ENCODE results near the gene IL3. TPM values are rescaled to one million over a fixed set of nuclear protein-coding genes. Genes with fewer than 3 reads are reported as not detected.

Gene IL3
- total and polyA plus RNA-seq, 2 of the 4 experiments (the other 2 are of a cell fraction), result not detected

GRCh38 chr5:132033122-132033521 is 27.3 kb upstream of the IL3 start:
- Histone ChIP-seq H2BK120ac (ENCODE audit: low read depth, low read length) (no peak overlapping the region), H2AK5ac (ENCODE audit: low read depth, low read length) (no peak overlapping the region), H3K23ac (ENCODE audit: low read depth, low read length) (no peak overlapping the region), H2AK9ac (replicated peaks; ENCODE audit: low read depth, low read length, poor library complexity) (no peak overlapping the region), H3K4ac (ENCODE audit: low read depth, low read length) (no peak overlapping the region), H3K36me3 (ENCODE audit: control insufficient read depth, insufficient read depth, low read length) (no peaks in the 10 kb centered on the region), H2BK20ac (ENCODE audit: low read depth, low read length) (no peak overlapping the region), H3K4me3 (ENCODE audit: insufficient read depth, low read depth, low read length) (no peak overlapping the region), H3K9ac (ENCODE audit: low read depth, low read length) (no peak overlapping the region), H3K14ac (replicated peaks; ENCODE audit: low read depth, low read length) (no peak overlapping the region), H3K9me3 (ENCODE audit: control insufficient read depth, insufficient read depth, low read length) (no peaks in the 10 kb centered on the region), H3K4me2 (ENCODE audit: low read depth, low read length) (no peak overlapping the region), H3K4me1 (ENCODE audit: control insufficient read depth, insufficient read depth, low read length) (no peaks in the 10 kb centered on the region), H3K79me1 (ENCODE audit: low read depth in 1 of 2, low read length in 2 of 2) (no peaks in the 10 kb centered on the region), H2AFZ (replicated peaks; ENCODE audit: low read length, poor library complexity) (no peak overlapping the region), H4K20me1 (ENCODE audit: insufficient read depth, low read length) (no peaks in the 10 kb centered on the region), H3K18ac (ENCODE audit: low read depth, low read length) (no peak overlapping the region), H3K27me3 (ENCODE audit: control insufficient read depth, insufficient read depth, low read length) (peaks cover 3% of the 10 kb centered on the region), H2BK5ac (ENCODE audit: low read depth, low read length, poor library complexity, severe bottlenecking) (no peak overlapping the region), H4K8ac (ENCODE audit: low read depth in 2 of 2, low read length in 2 of 2) (no peak overlapping the region), H4K5ac (ENCODE audit: low read depth, low read length) (no peak overlapping the region), H4K91ac (ENCODE audit: insufficient read depth, low read depth, low read length) (no peak overlapping the region), H3K9me1 (ENCODE audit: insufficient read depth, low read length) (no peaks in the 10 kb centered on the region), H3K56ac (ENCODE audit: extremely low read depth, insufficient read depth, low read length) (no peak overlapping the region), H2BK15ac (ENCODE audit: low read depth, low read length) (no peak overlapping the region), H3K27ac (ENCODE audit: insufficient read depth, low read length) (no peak overlapping the region)
- BruUV-seq (replicated peaks), result no TSS peak
- TF ChIP-seq MAZ (IDR thresholded peaks at IDR 0.05; ENCODE audit: borderline replicate concordance, low read depth, low read length) (no peak), MXI1 (IDR thresholded peaks at IDR 0.05; ENCODE audit: borderline replicate concordance, low read depth, low read length) (no peak), USF2 (IDR thresholded peaks at IDR 0.05; ENCODE audit: low read depth, low read length) (no peak), BHLHE40 (IDR thresholded peaks at IDR 0.05; ENCODE audit: low read depth, low read length) (no peak), CHD1 (IDR thresholded peaks at IDR 0.05; ENCODE audit: low read depth, low read length) (no peak), ELK1 (IDR thresholded peaks at IDR 0.05; ENCODE audit: borderline replicate concordance, low read depth, low read length) (no peak), CEBPB (IDR thresholded peaks at IDR 0.05; ENCODE audit: low read depth, low read length) (no peak), MAFK (IDR thresholded peaks at IDR 0.05; ENCODE audit: low read depth, low read length) (no peak), RAD21 (IDR thresholded peaks at IDR 0.05; ENCODE audit: low read length) (no peak), RFX5 (IDR thresholded peaks at IDR 0.05; ENCODE audit: low read depth, low read length) (no peak), POLR2A (IDR thresholded peaks at IDR 0.05; ENCODE audit: low read depth, low read length) (no peak), SMC3 (IDR thresholded peaks at IDR 0.05; ENCODE audit: low read depth, low read length) (no peak), NFE2L2 (IDR thresholded peaks at IDR 0.05; ENCODE audit: low read depth, low read length) (no peak), FOS (IDR thresholded peaks at IDR 0.05; ENCODE audit: low read depth, low read length) (no peak), RCOR1 (IDR thresholded peaks at IDR 0.05; ENCODE audit: insufficient replicate concordance, low read length) (no peak)
- TF ChIP-seq, protein P1, sequence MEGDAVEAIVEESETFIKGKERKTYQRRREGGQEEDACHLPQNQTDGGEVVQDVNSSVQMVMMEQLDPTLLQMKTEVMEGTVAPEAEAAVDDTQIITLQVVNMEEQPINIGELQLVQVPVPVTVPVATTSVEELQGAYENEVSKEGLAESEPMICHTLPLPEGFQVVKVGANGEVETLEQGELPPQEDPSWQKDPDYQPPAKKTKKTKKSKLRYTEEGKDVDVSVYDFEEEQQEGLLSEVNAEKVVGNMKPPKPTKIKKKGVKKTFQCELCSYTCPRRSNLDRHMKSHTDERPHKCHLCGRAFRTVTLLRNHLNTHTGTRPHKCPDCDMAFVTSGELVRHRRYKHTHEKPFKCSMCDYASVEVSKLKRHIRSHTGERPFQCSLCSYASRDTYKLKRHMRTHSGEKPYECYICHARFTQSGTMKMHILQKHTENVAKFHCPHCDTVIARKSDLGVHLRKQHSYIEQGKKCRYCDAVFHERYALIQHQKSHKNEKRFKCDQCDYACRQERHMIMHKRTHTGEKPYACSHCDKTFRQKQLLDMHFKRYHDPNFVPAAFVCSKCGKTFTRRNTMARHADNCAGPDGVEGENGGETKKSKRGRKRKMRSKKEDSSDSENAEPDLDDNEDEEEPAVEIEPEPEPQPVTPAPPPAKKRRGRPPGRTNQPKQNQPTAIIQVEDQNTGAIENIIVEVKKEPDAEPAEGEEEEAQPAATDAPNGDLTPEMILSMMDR (conservative IDR thresholded peaks at IDR 0.05; ENCODE audit: low read depth, low read length), result no peak
- whole genome bisulfite sequencing, 2 experiments (ENCODE audit: extremely low coverage in 2 of 2, insufficient read length in 1 of 2), result no CpG with 5 or more reads among the region's 4 CpGs
- DNase-seq, result no peak
- ATAC-seq (ENCODE audit: low read depth), result no peak
- in situ Hi-C loops (cut with MboI; ENCODE audit: low sequenced_read_pairs) (no loop called here), dilution Hi-C loops (cut with HindIII; ENCODE audit: low sequenced_read_pairs, unreplicated experiment) (no loop called here), intact Hi-C loops (cut with micrococcal nuclease) (no loop called here)
- CTCF ChIA-PET, result interaction anchor here (0.7 kb wide), 1 partner anchor 120 kb away, joined by 3 read pairs; no protein-coding TSS in a partner anchor
- POLR2A ChIA-PET (ENCODE audit: unreplicated experiment), result no interaction called here
